MCF 10A (cell line): Measurements from ENCODE around the gene ARHGAP8. TPM values are rescaled to one million over a fixed set of nuclear protein-coding genes. Genes with fewer than 3 reads are reported as not detected.

Source experiments
- BruUV-seq: library from RNA; stranded (reverse); fragments of 400-500 nt; replicated peaks from 2 replicates; lab custom pipeline; 2021; lab: Mats Ljungman, UMichigan
- CTCF ChIA-PET: fragments of 300-600 bp; sonication (Branson Sonifier 250); formaldehyde crosslinking; extraction: SDS; loops from one replicate; lab custom pipeline; 2021; ENCODE audit warnings: antibody characterized with exemption, inconsistent platforms; lab: Yijun Ruan, JAX
- POLR2A ChIA-PET: fragments of 300-600, 350-650 bp; sonication (Branson Sonifier 250); formaldehyde crosslinking; extraction: SDS; loops from one replicate; lab custom pipeline; 2020; ENCODE audit warnings: antibody characterized with exemption, inconsistent platforms; lab: Yijun Ruan, JAX
- DNase-seq: peaks from one replicate; pipeline ENCODE4 v3.0.0-alpha.2; 2018; ENCODE audit not compliant: unreplicated experiment
- H3K27ac Mint-ChIP-seq: one replicate; pipeline ENCODE4 v1.8.0; 2022; ENCODE audit warnings: mild to moderate bottlenecking, low read depth, mixed read lengths; ENCODE audit not compliant: unreplicated experiment
- H3K27me3 Mint-ChIP-seq: one replicate; pipeline ENCODE4 v1.8.0; 2022; ENCODE audit warnings: mixed read lengths; ENCODE audit not compliant: insufficient read depth, unreplicated experiment
- H3K36me3 Mint-ChIP-seq: one replicate; pipeline ENCODE4 v1.8.0; 2022; ENCODE audit warnings: mild to moderate bottlenecking, moderate library complexity, mixed read lengths; ENCODE audit not compliant: insufficient read depth, unreplicated experiment
- H3K4me1 Mint-ChIP-seq: one replicate; pipeline ENCODE4 v1.8.0; 2022; ENCODE audit warnings: mixed read lengths; ENCODE audit not compliant: insufficient read depth, unreplicated experiment
- H3K4me3 Mint-ChIP-seq: one replicate; pipeline ENCODE4 v1.8.0; 2022; ENCODE audit warnings: mild to moderate bottlenecking, moderate library complexity, mixed read lengths; ENCODE audit not compliant: unreplicated experiment
- H3K9me3 Mint-ChIP-seq: one replicate; pipeline ENCODE4 v1.8.0; 2022; ENCODE audit warnings: mixed read lengths; ENCODE audit not compliant: unreplicated experiment
- intact Hi-C: fragments of 100-400 bp; cut with micrococcal nuclease; formaldehyde crosslinking; loops from 2 replicates; pipeline ENCODE4 v1.14.1; 2022
- total RNA-seq: library from RNA; stranded (reverse); gene quantifications from 2 replicates; pipeline ENCODE4 v1.2.3, GENCODE V29; 2022
- TF ChIP-seq, protein P1 (sequence below): fragments of 200-600 bp; IDR thresholded peaks from one replicate; pipeline ENCODE4 v1.8.0; 2022; ENCODE audit warnings: antibody characterized with exemption, mild to moderate bottlenecking; ENCODE audit not compliant: unreplicated experiment

ARHGAP8 gene
- total RNA-seq, 1 experiment from 2014 or later, result 18.6 TPM

GRCh38 chr22:44861245-44861644 lies 108.9 kb downstream of the ARHGAP8 start:
- no TSS peak for BruUV-seq
- Mint-ChIP-seq H3K9me3 (no peaks in the 10 kb centered on the region), H3K27ac (peak overlapping the region; percentile 97), H3K4me1 (peaks cover 43% of the 10 kb centered on the region), H3K27me3 (no peaks in the 10 kb centered on the region), H3K36me3 (peaks cover 33% of the 10 kb centered on the region), H3K4me3 (no peak overlapping the region)
- CTCF ChIA-PET, result no interaction called here
- intact Hi-C loops, result no loop called here
- TF ChIP-seq, protein P1, sequence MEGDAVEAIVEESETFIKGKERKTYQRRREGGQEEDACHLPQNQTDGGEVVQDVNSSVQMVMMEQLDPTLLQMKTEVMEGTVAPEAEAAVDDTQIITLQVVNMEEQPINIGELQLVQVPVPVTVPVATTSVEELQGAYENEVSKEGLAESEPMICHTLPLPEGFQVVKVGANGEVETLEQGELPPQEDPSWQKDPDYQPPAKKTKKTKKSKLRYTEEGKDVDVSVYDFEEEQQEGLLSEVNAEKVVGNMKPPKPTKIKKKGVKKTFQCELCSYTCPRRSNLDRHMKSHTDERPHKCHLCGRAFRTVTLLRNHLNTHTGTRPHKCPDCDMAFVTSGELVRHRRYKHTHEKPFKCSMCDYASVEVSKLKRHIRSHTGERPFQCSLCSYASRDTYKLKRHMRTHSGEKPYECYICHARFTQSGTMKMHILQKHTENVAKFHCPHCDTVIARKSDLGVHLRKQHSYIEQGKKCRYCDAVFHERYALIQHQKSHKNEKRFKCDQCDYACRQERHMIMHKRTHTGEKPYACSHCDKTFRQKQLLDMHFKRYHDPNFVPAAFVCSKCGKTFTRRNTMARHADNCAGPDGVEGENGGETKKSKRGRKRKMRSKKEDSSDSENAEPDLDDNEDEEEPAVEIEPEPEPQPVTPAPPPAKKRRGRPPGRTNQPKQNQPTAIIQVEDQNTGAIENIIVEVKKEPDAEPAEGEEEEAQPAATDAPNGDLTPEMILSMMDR, result no peak
- no peak for DNase-seq
- POLR2A ChIA-PET, result no interaction called here

GRCh38 chr22:44862281-44862680 lies 109.9 kb downstream of the ARHGAP8 start:
- intact Hi-C loops, result no loop called here
- peaks cover 39% of the 10 kb centered on the region for H3K36me3 Mint-ChIP-seq
- ChIA-PET POLR2A (interaction anchor here (0.6 to 0.8 kb wide), 3 partner anchors 113 to 1676 kb away, joined by 3 read pairs; no protein-coding TSS in a partner anchor), CTCF (interaction anchor here (0.7 to 0.9 kb wide), 2 partner anchors 41 to 138 kb away, joined by 3 read pairs; no protein-coding TSS in a partner anchor)
- H3K4me3 Mint-ChIP-seq, result no peak overlapping the region
- no peaks in the 10 kb centered on the region for H3K9me3 Mint-ChIP-seq
- DNase-seq, result no peak
- no peak overlapping the region for H3K27ac Mint-ChIP-seq
- peaks cover 52% of the 10 kb centered on the region for H3K4me1 Mint-ChIP-seq
- no TSS peak for BruUV-seq
- TF ChIP-seq, protein P1, result no peak
- no peaks in the 10 kb centered on the region for H3K27me3 Mint-ChIP-seq

DNA sequence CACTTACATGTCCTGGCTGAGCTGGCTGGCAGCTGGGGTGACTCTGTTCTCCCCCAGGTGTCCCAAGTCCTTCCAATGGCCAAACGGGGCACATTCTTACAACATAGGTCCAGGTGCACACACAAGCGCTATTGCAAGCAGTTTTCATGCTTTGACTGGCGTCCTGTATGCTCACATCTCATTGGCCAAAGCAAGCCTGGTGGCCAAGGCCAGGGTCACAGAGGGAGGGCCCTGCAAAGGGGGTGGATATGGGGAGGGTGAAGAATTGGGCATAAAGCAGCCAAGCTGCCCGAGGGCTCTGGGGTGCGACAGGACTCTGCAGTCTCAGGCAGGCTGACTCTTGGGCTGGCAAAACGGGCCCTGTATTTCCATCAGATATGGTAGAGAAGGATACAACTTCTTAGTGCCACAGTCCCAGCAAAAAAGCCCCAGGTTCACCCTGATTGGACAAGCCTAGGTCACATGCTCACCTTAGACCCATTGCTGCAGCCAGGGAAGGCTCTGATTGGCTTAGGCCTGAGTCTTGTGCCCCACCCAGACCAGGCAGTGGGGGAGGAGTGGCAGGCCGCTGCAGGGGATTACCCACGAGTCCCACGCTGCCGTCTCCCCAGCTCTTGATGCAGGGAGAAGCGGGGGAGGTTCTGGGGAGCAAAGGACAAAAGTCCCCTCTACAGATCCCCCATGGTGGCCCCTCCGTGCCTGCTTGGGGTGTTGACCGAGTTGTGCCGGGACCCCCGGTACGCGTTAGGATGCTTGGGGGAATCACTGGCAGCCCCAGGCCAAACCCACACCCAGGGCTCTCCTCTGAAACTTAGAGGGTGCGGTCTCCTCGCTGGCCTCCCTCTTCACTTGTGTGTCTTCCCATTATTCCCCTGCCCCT lies 110.8 kb downstream of the ARHGAP8 start:
- no peak overlapping the region for H3K4me3 Mint-ChIP-seq
- H3K4me1 Mint-ChIP-seq, result peaks cover 47% of the 10 kb centered on the region
- H3K27ac Mint-ChIP-seq, result no peak overlapping the region
- TF ChIP-seq, protein P1, result no peak
- no peaks in the 10 kb centered on the region for H3K9me3 Mint-ChIP-seq
- CTCF ChIA-PET, result interaction anchor here (0.7 to 0.9 kb wide), 2 partner anchors 42 to 137 kb away, joined by 3 read pairs; no protein-coding TSS in a partner anchor
- BruUV-seq, result no TSS peak
- intact Hi-C loops, result no loop called here
- H3K27me3 Mint-ChIP-seq, result no peaks in the 10 kb centered on the region
- DNase-seq, result peak; percentile 36
- POLR2A ChIA-PET, result interaction anchor here (0.6 to 0.8 kb wide), 2 partner anchors 218 to 1677 kb away, joined by 3 read pairs; no protein-coding TSS in a partner anchor
- peaks cover 39% of the 10 kb centered on the region for H3K36me3 Mint-ChIP-seq
